ENCODE results near the gene FAM3C. TPM values are rescaled to one million over a fixed set of nuclear protein-coding genes. Genes with fewer than 3 reads are reported as not detected.
A peak's percentile ranks its signal among the peaks of the same experiment; 100 is the strongest.
"Not testable (repeated sequence)": the region's sequence is repeated elsewhere in the genome, so short reads cannot be mapped to it uniquely, and the experiment has no call there.

FAM3C gene, protein sequence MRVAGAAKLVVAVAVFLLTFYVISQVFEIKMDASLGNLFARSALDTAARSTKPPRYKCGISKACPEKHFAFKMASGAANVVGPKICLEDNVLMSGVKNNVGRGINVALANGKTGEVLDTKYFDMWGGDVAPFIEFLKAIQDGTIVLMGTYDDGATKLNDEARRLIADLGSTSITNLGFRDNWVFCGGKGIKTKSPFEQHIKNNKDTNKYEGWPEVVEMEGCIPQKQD
- total RNA-seq (10.3 TPM), polyA plus RNA-seq (35.1 TPM)
- long read RNA-seq, donor 1, partial matches to known transcripts, result 0 of 1 reads
- long read RNA-seq, donor 1, other reads (novel, unspliced or antisense), result 0 of 1 reads
- long read RNA-seq, donor 2, result 0 reads
- long read RNA-seq, donor 3, partial matches to known transcripts, result 0 of 5 reads
- long read RNA-seq, donor 3, other reads (novel, unspliced or antisense), result 0 of 5 reads
- long read RNA-seq, donor 4, transcript FAM3C-201 (10 exons, 2,508 nt), result major isoform, 6 of 6 reads
- long read RNA-seq, donor 4, partial matches to known transcripts, result 0 of 6 reads
- long read RNA-seq, donor 4, other reads (novel, unspliced or antisense), result 0 of 6 reads
- long read RNA-seq, donor 5, transcript FAM3C-201 (10 exons, 2,508 nt), result major isoform, 14 of 16 reads
- long read RNA-seq, donor 5, partial matches to known transcripts, result 0 of 16 reads
- long read RNA-seq, donor 5, other reads (novel, unspliced or antisense), result 0 of 16 reads
- long read RNA-seq, donor 6, transcript FAM3C-201 (10 exons, 2,508 nt), result major isoform, 6 of 7 reads
- long read RNA-seq, donor 6, partial matches to known transcripts, result 0 of 7 reads
- long read RNA-seq, donor 6, other reads (novel, unspliced or antisense), result 0 of 7 reads
- long read RNA-seq, donor 7, transcript FAM3C-201 (10 exons, 2,508 nt), result major isoform, 11 of 11 reads
- long read RNA-seq, donor 7, partial matches to known transcripts, result 0 of 11 reads
- long read RNA-seq, donor 7, other reads (novel, unspliced or antisense), result 0 of 11 reads
- long read RNA-seq, donor 8, transcript FAM3C-201 (10 exons, 2,508 nt), result major isoform, 5 of 5 reads
- long read RNA-seq, donor 8, partial matches to known transcripts, result 0 of 5 reads
- long read RNA-seq, donor 8, other reads (novel, unspliced or antisense), result 0 of 5 reads
- long read RNA-seq, donor 9, partial matches to known transcripts, result 0 of 5 reads
- long read RNA-seq, donor 9, other reads (novel, unspliced or antisense), result 0 of 5 reads
- long read RNA-seq, donor 10, transcript FAM3C-201 (10 exons, 2,508 nt), result major isoform, 7 of 7 reads
- long read RNA-seq, donor 10, partial matches to known transcripts, result 0 of 7 reads
- long read RNA-seq, donor 10, other reads (novel, unspliced or antisense), result 0 of 7 reads

DNA sequence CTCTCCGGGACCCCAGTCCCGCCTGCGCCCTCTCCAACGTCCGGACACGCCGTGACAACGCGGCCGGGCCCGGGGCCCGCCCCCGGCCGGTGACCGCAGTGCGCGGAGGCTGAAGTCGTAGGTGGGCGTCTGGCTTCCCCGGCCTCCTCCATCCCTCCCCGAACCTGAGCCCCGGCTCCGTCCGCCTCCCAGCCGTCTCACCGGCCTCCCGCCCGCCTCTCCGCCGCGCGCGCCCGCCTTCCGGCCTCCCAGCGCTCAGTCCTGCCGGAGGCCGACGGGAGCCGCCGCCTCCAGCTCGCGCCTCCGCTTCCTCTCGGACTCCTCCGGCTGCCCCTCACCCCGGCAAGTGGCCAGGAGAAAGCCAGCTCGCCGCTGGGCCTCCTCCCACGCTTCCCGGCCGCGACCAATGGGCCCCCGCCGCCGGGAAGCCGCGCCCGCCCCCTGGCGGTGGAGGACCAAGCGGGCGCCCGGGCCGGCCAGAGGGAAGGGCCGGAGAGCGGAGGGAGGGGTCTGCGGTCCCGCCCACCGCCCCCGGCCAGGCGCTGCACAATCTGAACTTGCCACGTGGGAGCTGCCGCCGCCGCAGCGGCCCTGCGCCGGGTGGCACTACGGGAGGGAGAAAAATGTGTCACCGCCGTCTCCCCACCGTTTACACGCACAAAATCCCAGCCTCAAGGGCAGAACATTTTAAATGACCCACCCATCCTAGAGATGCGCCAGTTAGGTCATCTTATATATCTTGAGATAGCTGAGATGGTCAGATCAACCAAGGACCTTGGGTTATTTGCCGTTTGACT, at the start of gene FAM3C:
Gene FAM3C, minus strand, starts transcription at position 348 of the 797 bp plus-strand sequence. CDS start 13,339 bp downstream, outside the sequence.
- H3K4me1 ChIP-seq (ENCODE audit: control insufficient read depth in 2 of 2, insufficient read depth in 2 of 2, low read length in 2 of 2), result peaks cover 3 to 4% of the 10 kb centered on the region in 2 donors
- H3K9me3 ChIP-seq (ENCODE audit: control insufficient read depth in 2 of 2, insufficient read depth in 1 of 2, low read length in 1 of 2), result no peaks in the 10 kb centered on the region
- H3K4me3 ChIP-seq (ENCODE audit: low read length in 2 of 2), result peak within 1 kb of the TSS; percentile 52 to 63
- H3K36me3 ChIP-seq (ENCODE audit: control insufficient read depth in 2 of 2, insufficient read depth in 2 of 2, low read length in 1 of 2), result no peaks in the 10 kb centered on the region
- H3K27ac ChIP-seq (ENCODE audit: low read depth in 1 of 2, low read length in 1 of 2), result peak within 1 kb of the TSS in 1 of 2 donors; percentile 75
- WGBS, result 2% methylated on average over 85 of the region's 85 CpGs
- peak in 8 of 9 donors; percentile 32 to 84 (median 68) for DNase-seq (ENCODE audit: low read depth in 6 of 9, low spot score in 9 of 9)
- H3K27me3 ChIP-seq (ENCODE audit: control insufficient read depth in 2 of 2, insufficient read depth in 1 of 2, low read length in 1 of 2), result no peaks in the 10 kb centered on the region

DNA sequence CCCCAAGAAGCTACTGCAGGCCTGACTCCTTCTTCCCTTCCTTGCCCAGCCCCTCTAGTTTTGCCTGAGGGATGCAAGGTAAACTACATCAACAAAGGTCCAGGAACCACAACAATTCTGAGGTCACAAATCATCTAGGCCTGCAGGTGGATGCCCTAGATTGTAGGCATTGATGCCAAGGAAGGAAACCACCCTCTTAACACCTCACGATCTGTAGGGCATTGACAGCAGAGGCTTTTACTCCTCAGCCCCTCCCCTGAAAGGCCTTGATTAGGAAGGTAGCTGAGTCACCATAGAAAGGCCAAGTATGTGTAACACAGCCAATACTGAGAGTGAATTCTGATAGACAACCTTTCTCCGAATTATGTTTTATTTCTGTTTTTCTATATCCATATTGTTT, 46.7 kb upstream of the FAM3C start:
- Histone ChIP-seq H3K4me3 (ENCODE audit: low read length in 2 of 2) (no peak overlapping the region), H3K27ac (ENCODE audit: low read depth in 1 of 2, low read length in 1 of 2) (peak overlapping the region in 1 of 2 donors; percentile 18), H3K27me3 (ENCODE audit: control insufficient read depth in 2 of 2, insufficient read depth in 1 of 2, low read length in 1 of 2) (no peaks in the 10 kb centered on the region), H3K36me3 (ENCODE audit: control insufficient read depth in 2 of 2, insufficient read depth in 2 of 2, low read length in 1 of 2) (no peaks in the 10 kb centered on the region), H3K4me1 (ENCODE audit: control insufficient read depth in 2 of 2, insufficient read depth in 2 of 2, low read length in 2 of 2) (peaks cover 0 to 17% of the 10 kb centered on the region in 2 donors), H3K9me3 (ENCODE audit: control insufficient read depth in 2 of 2, insufficient read depth in 1 of 2, low read length in 1 of 2) (peaks cover 0 to 3% of the 10 kb centered on the region in 2 donors)
- WGBS, result 66% methylated on average over 2 of the region's 2 CpGs
- peak in 4 of 9 donors; percentile 13 to 36 (median 22) for DNase-seq (ENCODE audit: low read depth in 6 of 9, low spot score in 9 of 9)

DNA sequence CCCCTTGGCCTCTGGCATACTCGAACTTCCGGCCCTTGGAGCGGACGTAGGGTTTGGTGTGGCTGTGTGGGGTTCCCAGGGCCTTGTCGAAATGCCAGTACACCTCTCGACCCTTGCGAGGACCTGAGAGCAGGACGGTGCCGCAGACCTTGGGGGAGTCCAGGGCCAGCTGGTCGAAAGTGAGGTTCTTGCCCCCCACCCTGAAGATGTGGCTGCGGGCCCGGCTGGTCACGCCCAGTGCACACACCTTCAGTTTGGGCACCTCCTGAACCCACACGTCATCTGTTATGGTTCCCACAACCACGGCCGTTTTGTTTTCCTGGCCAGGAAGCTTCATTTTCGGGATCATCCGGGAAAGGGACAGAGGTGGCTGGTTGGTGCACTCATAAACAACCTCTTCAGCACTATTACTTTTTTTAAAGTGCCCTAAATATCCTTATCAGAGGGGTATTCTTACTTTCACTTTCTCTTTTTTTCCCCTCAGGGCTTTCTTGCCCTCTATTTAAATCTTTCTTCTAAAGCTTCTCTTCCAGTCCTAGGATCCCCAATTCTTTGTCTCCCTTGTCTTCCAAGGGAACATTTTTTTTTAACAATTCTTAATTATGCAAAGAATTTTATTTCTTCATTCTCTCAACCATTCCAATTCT, 44.9 kb upstream of the FAM3C start:
- H3K9me3 ChIP-seq (ENCODE audit: control insufficient read depth in 2 of 2, insufficient read depth in 1 of 2, low read length in 1 of 2), result peaks cover 0 to 3% of the 10 kb centered on the region in 2 donors
- H3K36me3 ChIP-seq (ENCODE audit: control insufficient read depth in 2 of 2, insufficient read depth in 2 of 2, low read length in 1 of 2), result no peaks in the 10 kb centered on the region
- H3K27me3 ChIP-seq (ENCODE audit: control insufficient read depth in 2 of 2, insufficient read depth in 1 of 2, low read length in 1 of 2), result no peaks in the 10 kb centered on the region
- H3K27ac ChIP-seq (ENCODE audit: low read depth in 1 of 2, low read length in 1 of 2), result peak overlapping the region; percentile 10 to 31
- peak in 2 of 9 donors; percentile 8 to 35 for DNase-seq (ENCODE audit: low read depth in 6 of 9, low spot score in 9 of 9)
- no peak overlapping the region for H3K4me3 ChIP-seq (ENCODE audit: low read length in 2 of 2)
- 92% methylated on average over 18 of the region's 18 CpGs for WGBS
- peaks cover 0 to 20% of the 10 kb centered on the region in 2 donors for H3K4me1 ChIP-seq (ENCODE audit: control insufficient read depth in 2 of 2, insufficient read depth in 2 of 2, low read length in 2 of 2)

DNA sequence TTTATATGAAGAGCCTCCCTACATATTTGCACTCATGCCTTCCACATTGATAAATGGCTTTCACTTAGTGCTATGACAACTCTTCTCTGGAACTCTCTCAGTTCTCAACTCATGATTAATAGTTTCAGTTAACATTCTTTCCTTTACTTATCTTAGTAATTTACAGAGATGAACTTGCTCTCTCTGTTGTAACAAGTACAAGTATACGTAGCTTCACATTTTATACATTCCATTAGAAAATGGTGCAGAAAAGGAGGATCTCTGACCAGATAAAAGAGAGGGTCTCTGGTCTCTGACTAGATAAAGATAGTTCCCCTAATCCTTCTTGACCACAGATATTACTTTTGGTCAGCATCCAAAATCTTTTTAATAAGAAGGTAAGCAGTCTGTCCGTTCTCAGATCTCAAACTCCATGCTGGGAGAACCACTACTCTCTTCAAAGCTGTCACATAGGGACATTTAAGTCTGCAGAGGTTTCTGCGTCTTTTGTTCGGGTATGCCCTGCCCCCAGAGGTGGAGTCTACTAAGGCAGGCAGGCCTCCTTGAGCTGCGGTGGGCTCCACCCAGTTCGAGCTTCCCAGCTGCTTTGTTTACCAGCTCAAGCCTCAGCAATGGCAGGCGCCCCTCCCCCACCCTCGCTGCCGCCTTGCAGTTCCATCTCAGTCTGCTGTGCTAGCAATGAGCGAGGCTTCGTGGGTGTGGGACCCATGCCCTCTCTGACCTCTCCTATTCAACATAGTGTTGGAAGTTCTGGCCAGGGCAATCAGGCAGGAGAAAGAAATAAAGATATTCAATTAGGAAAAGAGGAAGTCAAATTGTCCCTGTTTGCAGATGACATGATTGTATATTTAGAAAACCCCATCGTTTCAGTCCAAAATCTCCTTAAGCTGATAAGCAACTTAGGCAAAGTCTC, 42.2 kb upstream of the FAM3C start:
- not testable (repeated sequence) for H3K9me3 ChIP-seq (ENCODE audit: control insufficient read depth in 2 of 2, insufficient read depth in 1 of 2, low read length in 1 of 2); H3K36me3 ChIP-seq (ENCODE audit: control insufficient read depth in 2 of 2, insufficient read depth in 2 of 2, low read length in 1 of 2); H3K27me3 ChIP-seq (ENCODE audit: control insufficient read depth in 2 of 2, insufficient read depth in 1 of 2, low read length in 1 of 2)
- Histone ChIP-seq H3K27ac (ENCODE audit: low read depth in 1 of 2, low read length in 1 of 2) (peak overlapping the region in 1 of 2 donors; percentile 84), H3K4me1 (ENCODE audit: control insufficient read depth in 2 of 2, insufficient read depth in 2 of 2, low read length in 2 of 2) (peaks cover 0 to 20% of the 10 kb centered on the region in 2 donors), H3K4me3 (ENCODE audit: low read length in 2 of 2) (peak overlapping the region in 1 of 2 donors; percentile 17)
- 5% methylated on average over 12 of the region's 12 CpGs for WGBS
- peak; percentile 33 to 88 (median 54) for DNase-seq (ENCODE audit: low read depth in 6 of 9, low spot score in 9 of 9)

DNA sequence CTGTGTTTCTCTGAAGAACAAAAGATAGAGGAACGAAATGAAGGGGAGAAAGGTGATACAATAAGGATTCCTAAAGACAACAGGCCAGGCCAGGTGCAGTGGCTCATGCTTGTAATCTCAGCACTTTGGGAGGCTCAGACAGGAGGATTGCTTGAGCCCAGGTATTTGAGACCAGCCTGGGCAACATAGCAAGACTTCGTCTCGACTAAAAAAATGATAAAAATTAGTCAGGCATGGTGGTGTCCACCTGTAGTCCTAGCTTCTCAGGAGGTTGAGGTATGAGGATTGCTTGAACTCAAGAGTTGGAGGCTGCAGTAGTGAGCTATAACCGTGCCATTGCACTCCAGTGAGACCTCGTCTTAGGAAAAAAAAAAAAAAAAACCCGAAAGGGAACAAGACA, 41.4 kb upstream of the FAM3C start:
- Histone ChIP-seq H3K4me1 (ENCODE audit: control insufficient read depth in 2 of 2, insufficient read depth in 2 of 2, low read length in 2 of 2) (peaks cover 0 to 16% of the 10 kb centered on the region in 2 donors), H3K36me3 (ENCODE audit: control insufficient read depth in 2 of 2, insufficient read depth in 2 of 2, low read length in 1 of 2) (no peaks in the 10 kb centered on the region), H3K27ac (ENCODE audit: low read depth in 1 of 2, low read length in 1 of 2) (no peak overlapping the region), H3K27me3 (ENCODE audit: control insufficient read depth in 2 of 2, insufficient read depth in 1 of 2, low read length in 1 of 2) (no peaks in the 10 kb centered on the region), H3K4me3 (ENCODE audit: low read length in 2 of 2) (no peak overlapping the region), H3K9me3 (ENCODE audit: control insufficient read depth in 2 of 2, insufficient read depth in 1 of 2, low read length in 1 of 2) (peaks cover 0 to 3% of the 10 kb centered on the region in 2 donors)
- WGBS, result 97% methylated on average over 6 of the region's 6 CpGs
- no peak for DNase-seq (ENCODE audit: low read depth in 6 of 9, low spot score in 9 of 9)

DNA sequence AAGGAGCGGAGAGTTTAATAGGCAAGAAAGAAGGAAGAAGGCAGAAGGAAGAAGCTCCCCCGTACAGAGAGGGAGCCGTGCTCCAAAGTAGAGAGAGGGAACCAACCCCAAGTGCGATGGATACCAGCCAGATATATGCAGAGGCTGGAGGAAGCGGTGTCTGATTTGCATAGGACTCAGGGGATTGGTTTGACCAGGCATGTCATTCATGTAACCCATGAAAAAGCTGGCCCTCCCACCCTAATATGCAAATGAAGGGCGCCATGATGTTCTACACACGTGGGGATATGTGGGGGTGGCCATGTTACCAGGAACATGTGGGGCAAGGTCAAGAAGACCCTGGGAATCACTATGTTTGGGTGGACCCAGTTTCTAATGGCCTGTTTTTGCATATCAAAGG, 40.6 kb upstream of the FAM3C start:
- H3K27me3 ChIP-seq (ENCODE audit: control insufficient read depth in 2 of 2, insufficient read depth in 1 of 2, low read length in 1 of 2), result no peaks in the 10 kb centered on the region
- peaks cover 0 to 3% of the 10 kb centered on the region in 2 donors for H3K9me3 ChIP-seq (ENCODE audit: control insufficient read depth in 2 of 2, insufficient read depth in 1 of 2, low read length in 1 of 2)
- no peak overlapping the region for H3K4me3 ChIP-seq (ENCODE audit: low read length in 2 of 2)
- WGBS, result 99% methylated on average over 7 of the region's 7 CpGs
- DNase-seq (ENCODE audit: low read depth in 6 of 9, low spot score in 9 of 9), result no peak
- peaks cover 0 to 18% of the 10 kb centered on the region in 2 donors for H3K4me1 ChIP-seq (ENCODE audit: control insufficient read depth in 2 of 2, insufficient read depth in 2 of 2, low read length in 2 of 2)
- no peak overlapping the region for H3K27ac ChIP-seq (ENCODE audit: low read depth in 1 of 2, low read length in 1 of 2)
- no peaks in the 10 kb centered on the region for H3K36me3 ChIP-seq (ENCODE audit: control insufficient read depth in 2 of 2, insufficient read depth in 2 of 2, low read length in 1 of 2)

DNA sequence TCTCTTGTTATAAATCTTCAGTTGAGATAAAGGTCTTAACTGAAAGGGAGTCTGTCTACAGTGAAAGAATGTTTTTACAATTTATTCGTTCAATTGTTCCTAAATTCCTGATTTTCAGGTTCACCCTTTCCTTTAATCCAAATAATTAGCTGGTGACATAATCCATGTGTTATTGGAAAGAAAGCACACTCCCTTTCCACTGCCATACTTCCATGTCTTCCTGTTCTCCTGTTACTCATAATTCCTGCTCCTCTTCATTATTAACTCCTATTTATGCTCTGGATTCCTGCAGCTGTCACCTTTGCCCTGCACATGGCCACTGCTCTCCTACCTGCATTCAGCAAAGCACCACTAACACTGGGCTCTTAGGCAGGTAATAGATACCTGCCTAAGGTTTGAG, 40.0 kb upstream of the FAM3C start:
- H3K36me3 ChIP-seq (ENCODE audit: control insufficient read depth in 2 of 2, insufficient read depth in 2 of 2, low read length in 1 of 2), result no peaks in the 10 kb centered on the region
- H3K27me3 ChIP-seq (ENCODE audit: control insufficient read depth in 2 of 2, insufficient read depth in 1 of 2, low read length in 1 of 2), result no peaks in the 10 kb centered on the region
- DNase-seq (ENCODE audit: low read depth in 6 of 9, low spot score in 9 of 9), result no peak
- 96% methylated on average over 1 of the region's 1 CpG for WGBS
- H3K27ac ChIP-seq (ENCODE audit: low read depth in 1 of 2, low read length in 1 of 2), result no peak overlapping the region
- no peak overlapping the region for H3K4me3 ChIP-seq (ENCODE audit: low read length in 2 of 2)
- H3K9me3 ChIP-seq (ENCODE audit: control insufficient read depth in 2 of 2, insufficient read depth in 1 of 2, low read length in 1 of 2), result peaks cover 0 to 3% of the 10 kb centered on the region in 2 donors
- peaks cover 0 to 18% of the 10 kb centered on the region in 2 donors for H3K4me1 ChIP-seq (ENCODE audit: control insufficient read depth in 2 of 2, insufficient read depth in 2 of 2, low read length in 2 of 2)

All from thymus (tissue), 14 donors.